ENCODE data around the gene URM1.
A peak's percentile ranks its signal among the peaks of the same experiment; 100 is the strongest.

The URM1 gene

DNA sequence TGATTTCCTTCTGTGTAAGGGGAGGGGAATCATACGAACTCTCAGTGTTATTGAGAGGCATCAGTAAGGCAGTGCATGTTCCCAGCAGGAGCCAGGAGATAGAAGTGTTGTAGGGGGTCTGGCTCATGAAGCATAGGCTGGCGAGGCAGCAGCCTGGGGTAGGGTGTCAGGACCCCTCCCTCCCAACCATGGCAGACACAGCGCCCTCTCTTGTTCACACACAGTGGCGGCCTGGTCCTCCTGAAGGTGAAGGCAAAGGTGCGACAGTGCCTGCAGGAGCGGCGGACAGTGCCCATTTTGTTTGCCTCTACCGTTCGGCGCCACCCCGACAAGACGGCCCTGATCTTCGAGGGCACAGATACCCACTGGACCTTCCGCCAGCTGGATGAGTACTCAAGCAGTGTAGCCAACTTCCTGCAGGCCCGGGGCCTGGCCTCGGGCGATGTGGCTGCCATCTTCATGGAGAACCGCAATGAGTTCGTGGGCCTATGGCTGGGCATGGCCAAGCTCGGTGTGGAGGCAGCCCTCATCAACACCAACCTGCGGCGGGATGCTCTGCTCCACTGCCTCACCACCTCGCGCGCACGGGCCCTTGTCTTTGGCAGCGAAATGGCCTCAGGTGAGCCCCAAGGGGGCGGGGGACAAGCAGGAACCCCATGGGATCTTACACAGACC lies 26.1 kb upstream of the URM1 start:
- DNase-seq: no peak

DNA sequence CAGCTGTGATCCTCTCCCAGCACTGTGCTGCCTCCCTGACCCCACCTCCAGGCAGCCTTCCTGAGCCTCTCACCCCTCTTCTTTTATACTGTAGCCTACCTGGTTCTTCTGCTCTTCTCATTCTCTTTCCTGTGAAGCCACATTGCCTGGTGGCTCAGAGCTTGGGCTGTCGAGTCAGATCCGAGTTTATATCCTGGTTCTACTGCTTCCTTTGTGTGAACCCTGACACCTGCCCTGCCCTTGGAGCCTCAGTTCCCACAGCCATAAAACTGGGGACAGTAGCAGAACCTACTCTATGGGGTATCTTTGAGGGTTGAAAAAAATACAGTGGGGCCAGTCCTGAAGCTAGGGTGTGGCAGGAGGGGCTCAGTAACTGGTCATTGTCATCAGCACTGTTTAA lies 22.0 kb upstream of the URM1 start:
- DNase-seq: no peak

DNA sequence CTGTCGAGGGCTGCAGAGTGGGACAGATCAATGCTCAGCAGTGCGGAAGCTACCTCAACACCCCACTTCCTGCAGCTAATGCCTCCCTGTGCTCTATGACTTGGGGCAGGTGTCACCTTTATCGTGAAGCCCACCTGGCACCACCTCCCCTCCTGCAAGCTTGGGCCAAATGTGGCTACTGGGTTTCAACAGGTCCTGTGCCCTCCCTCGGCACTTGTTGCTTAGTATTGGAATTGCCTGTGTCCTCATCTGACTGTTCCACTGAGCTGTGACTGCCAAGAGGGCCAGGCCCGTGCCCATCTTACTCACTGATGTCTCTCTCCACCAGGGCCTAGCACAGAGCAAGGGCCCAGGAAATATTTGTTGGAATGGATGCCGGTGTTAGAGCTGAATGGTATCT lies 21.4 kb upstream of the URM1 start:
- no peak for DNase-seq

DNA sequence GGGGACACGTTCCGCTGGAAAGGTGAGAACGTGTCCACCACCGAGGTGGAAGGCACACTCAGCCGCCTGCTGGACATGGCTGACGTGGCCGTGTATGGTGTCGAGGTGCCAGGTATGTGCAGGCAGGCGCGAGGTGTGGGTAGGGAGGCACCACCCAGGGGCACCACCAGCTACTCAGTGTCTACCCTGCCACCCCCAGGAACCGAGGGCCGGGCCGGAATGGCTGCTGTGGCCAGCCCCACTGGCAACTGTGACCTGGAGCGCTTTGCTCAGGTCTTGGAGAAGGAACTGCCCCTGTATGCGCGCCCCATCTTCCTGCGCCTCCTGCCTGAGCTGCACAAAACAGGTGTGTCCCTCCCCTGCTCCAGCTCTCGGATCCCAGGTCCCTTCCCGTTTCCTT lies 15.7 kb upstream of the URM1 start:
- no peak for DNase-seq

DNA sequence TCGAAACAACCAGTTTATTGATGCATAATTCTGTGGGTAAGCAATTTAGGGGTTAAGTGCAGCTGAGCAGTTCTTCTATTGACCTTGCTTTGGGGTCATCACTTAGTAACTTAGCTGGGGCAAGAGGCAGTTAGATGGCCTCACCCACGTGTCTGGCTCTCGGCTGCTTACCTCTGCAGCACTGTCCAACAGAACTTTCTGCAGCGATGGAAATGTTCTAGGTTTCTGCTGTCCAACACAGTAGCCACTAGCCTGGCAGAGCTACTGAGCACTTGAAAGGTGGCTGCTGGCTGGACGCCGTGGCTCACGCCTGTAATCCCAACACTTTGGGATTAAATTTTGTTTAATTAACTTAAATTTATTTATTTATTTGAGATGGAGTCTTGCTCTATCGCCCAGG lies 13.1 kb upstream of the URM1 start:
- no peak for DNase-seq

DNA sequence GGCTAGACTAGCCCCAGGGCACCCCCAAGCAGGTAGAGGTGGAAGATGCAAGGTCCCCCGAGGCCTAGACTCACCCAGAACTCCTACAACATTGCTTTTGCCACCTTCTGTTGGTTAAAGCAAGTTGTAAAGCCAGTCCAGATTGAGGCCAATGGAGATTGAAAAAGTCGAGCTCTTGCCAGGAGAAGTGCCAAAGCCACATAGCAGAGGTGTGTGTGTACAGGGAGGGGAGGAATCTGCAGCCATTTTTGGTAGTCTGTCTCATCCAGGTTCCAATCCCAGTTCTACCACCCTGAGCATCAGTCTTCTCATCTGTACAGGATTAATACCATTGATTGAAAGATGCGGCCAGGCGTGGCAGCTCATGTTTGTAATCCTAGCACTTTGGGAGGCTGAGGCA lies 12.3 kb upstream of the URM1 start:
- DNase-seq: no peak

DNA sequence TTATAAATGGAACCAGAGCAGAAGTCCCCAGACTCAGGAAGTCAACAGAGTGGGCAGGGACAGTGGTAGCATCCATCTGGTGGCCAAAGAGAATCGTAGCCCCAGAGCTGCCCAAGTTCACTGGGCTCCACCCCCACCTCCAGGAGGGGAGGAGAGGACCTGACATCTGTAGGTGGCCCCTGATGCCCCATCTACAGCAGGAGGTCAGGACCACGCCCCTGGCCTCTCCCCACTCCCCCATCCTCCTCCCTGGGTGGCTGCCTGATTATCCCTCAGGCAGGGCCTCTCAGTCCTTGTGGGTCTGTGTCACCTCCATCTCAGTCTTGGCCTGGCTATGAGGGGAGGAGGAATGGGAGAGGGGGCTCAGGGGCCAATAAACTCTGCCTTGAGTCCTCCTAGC lies 10.3 kb upstream of the URM1 start:
- no peak for DNase-seq

DNA sequence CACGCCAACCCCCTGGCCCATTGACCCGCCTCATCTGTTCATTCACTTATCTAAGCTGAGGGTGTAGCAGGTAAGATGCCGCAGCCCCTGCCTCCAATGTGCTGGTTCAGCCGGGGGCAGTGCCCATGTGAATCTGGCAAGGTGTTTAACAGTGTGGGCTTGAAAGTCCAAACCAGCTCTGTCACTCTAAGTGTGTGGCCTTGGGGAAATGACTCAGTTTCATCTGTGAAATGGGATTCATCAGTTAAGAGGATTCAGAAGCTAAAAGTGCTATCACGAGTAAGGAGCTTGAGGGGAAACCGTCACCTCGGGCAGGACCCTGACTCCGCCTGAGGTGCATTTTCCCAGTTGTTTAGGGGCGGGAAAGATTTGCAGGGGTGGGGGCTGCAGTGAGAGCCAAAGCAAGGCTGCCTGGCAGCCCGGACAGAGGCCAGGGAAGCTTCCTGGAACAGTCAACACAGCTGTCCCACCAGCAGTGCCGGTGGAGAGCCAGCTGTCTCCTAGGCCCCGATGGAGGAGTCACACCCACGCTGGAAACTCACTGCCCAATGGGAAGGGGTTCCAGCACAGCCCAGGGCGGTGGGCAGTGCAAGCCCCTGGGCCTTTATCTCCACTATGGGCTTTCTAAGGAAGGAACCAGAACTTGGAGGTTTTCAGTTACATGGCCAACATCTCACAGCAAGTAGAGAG lies 9.7 kb upstream of the URM1 start:
- DNase-seq: peak in 1 of 56 donors; percentile 35

DNA sequence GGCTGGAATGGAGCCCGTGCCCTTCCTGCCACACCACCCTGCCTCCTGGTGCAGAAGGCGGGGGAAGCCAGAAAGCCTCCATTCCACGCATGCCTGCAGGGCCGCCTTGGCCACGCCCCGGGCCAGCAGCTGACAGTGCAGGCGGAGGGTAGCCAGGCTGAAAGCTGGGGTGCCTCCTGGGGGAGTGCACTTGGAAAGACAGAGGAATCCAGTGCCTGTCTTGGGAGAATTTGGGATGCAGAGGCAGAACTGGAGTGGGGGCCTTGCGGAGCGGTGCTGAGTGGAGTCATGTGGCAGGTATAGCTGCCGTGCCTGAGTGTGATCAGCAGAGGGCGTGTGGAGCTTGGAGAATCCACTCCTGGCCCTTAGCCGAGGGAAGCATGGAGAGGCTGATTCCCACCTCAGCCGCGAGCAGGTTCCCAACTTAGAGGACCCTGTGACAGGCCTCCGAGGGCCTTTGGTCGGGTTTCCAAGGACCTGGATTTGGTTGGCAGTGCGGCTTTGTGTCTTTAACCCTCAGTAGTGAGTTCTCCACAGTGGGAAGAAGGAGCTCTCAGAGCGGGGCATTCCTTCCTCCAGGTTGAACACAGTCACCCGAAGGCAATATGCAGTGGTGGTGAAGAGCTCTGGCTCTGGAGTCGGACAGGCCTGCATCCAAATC lies 9.1 kb upstream of the URM1 start:
- peak; percentile 50 to 94 (median 82) for DNase-seq

DNA sequence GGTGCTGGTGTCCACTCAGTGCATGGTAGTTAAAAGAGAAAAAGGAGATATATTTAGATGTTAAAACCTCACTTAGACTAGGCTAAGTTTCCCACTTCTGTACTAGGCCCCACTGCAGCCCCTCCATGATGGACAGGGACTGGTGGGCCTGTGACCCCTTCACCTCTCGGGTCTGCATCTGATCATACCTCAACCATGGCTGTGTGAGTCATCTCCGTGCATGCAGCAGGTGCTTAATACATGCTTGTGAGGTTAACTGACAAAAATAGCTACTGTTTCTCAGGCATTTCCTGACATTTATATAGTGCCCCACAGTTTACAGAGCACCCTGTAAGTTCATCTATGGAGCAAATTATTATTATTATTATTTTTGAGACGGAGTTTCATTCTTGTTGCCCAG lies 8.4 kb upstream of the URM1 start:
- no peak for DNase-seq

DNA sequence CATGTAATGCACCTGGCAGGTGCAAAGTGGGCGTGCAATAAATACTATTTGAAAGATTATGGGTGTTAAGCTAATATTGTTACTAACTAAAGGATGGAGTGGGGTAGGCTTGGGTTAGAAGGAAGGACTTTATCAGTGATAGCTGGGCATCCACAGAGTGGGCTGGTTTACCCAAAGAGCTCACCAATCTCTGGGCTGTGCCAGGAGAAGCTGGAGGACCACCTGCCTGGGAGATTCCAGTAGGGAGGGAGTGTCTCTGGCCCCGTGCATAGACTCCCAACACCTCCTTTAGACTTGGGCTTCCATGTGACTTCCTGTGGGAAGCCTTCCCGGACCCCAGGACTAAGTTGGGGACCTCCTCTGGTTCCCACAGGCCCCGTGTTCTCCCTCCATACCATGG lies 5.6 kb upstream of the URM1 start:
- no peak for DNase-seq

DNA sequence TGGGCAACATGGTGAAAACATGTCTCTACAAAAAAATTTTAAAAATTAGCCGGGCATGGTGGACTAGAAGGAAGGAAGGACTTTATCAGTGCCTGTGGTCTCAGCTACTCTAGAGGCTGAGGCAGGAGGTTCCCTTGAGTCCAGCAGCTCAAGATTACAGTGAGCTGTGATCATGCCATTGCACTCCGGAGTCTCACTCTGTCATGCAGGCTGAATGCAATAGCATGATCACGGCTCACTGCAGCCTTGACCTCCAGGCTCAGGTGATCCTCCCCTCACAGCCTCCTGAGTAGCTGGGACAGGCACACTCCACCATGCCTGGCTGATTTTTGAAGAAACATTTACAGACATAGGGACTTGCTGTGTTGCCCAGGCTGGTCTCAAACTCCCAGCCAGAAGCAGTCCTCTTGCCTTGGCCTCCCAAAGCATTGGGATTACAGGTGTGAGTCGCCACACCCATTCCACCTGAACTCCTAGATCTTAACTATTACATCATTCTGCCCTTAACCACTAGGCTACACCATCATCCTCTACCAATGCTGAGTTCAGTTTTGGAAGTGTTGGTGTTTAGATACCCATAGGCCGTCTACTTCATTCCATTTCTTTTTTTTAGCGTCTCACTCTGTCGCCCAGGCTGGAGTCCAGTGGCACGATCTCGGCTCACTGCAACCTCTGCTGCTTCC lies 2.0 kb upstream of the URM1 start:
- no peak for DNase-seq

DNA sequence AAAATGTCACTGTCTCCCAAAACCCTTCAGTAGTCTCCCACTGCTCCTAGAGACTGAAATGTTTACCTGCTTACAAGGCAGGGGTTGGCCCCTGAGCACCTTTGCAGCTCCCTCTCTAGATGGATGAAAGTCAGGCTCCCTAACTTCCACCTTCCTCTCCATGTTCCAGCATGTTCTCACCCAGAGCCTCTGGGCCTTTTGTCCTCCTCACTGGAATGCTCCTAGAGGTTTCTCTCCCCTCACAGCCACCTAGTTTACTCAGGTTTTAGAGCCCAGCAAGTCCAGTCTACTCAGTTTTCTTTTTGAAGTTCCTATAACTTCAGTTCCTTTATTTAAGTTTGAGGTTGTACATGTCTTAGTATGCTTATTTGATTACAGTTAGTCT lies 815 bp upstream of the URM1 start:
- no peak for DNase-seq

DNA sequence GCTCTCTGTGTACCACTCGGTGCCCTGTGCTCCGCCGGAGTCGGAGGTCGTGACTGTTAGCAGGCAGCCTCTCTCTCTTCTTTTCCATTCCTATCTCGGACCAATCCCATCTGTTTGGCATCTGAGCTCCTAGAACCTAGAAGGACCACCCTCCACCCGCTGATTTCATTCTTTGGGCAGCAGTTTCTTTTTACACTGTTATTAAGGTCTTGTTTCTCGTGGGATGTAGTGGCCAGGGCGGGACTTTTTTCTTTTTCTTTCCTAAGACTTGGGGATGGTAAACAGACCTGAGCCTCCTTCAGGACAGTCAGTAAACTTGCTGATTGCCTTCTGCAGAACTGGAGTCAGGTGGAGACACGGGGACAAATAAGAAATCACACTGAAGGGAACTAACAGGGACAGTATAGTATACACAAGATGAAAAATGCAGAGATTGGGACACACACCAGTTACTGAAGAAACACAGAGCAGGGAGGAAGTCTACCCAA lies 500 bp downstream of the URM1 start:
- no peak for DNase-seq

DNA sequence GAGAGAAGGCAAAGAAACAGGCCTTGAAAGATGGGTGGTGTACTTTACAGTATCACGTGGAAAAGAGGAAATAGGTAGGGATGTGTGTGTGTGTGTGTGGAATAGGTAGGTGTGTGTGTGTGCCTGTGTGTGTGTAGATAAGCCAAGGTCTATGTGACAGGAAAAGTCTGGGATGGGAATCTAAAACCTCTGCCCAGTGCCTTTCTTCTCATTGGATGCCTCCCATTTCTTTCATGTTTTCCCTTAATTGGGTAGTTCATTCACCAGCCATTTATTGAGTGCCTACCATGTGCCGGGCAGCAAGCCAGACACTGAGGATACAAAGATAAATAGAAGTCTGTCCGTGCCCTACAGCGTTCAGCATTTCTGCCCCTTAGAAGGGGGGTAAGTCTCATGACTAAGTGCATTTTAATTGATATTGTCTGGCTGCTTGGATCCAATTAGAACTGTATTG lies 1.0 kb downstream of the URM1 start:
- peak in 36 of 56 donors; percentile 17 to 87 (median 52) for DNase-seq

DNA sequence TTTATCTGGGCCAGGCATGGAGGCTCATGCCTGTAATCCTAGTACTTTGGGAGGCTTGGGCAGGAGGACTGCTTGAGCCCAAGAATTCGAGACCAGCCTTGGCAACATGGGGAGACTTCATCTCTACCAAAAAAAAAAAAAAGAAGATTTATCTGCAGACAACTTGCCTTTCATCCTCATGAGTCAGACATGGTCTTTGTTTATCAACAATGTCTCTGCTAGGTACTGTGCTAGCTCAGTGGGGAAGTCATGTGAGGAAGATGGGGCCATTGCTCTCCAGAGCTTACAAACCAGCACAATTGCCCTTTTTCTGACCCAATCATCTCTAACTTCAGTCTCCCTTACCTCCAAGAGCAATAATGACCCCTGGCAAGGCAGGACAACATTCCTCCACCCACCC lies 1.6 kb downstream of the URM1 start:
- DNase-seq: no peak

DNA sequence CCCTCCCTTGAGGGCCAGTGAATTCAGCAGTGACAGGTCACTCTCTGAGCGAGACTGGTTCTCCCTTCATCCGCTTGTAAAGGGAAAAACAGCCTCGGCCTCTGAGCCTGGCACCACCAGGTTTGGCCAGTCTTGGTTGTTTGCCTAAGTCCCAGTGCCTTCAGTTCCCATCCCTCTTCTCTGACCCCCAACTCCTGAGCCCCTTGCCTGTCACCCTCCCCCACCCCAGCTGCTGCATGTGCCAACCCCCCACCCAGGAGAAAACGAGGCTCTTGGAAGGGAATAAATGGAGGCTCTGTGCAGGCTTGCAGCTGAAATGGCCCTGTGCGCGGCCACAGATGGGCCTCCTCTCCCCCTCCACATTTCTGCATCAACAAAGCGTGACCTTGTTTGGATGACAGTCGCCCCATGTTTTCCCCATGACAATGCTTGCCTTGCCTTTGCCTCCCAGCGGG lies 3.1 kb downstream of the URM1 start:
- peak in 52 of 56 donors; percentile 40 to 97 (median 83) for DNase-seq

DNA sequence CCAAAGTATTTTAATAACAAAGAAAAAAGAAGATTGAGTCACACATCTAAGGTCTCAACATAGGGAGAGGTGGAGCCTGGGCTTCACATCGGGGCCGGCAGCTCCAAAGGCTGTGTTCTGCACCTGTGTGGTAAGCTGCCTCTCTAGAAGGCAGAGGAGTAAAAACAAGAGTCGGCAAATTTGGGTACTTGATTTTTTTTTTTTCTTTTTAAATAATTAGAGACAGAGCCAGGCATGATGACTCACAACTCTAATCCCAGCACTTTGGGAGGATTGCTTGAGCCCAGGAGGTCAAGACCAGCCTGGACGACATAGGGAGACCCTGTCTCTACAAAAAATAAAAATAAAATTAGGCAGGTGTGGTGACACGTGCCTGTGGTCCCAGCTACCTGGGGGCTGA lies 4.7 kb downstream of the URM1 start:
- no peak for DNase-seq

DNA sequence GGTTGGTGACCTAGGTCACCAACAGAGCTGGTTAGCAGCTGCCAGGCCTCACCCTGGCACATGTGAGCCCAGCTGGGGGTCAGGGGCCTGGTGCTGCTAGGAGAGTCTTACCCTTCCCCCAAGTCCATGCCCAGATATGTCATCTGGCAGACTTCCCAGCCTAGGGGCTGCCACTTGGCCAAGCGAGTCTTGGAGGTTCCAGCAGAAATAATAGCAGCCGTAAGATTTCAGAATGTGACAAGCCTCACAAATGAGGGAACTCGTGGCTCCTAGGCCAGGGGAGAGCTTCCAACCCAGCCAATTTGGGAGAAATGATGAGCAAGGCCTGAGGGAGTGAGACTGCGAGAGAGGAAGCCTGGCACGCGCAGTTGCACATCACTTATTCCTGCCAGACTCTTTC lies 11.1 kb downstream of the URM1 start:
- DNase-seq: peak in 37 of 56 donors; percentile 30 to 75 (median 51)

DNA sequence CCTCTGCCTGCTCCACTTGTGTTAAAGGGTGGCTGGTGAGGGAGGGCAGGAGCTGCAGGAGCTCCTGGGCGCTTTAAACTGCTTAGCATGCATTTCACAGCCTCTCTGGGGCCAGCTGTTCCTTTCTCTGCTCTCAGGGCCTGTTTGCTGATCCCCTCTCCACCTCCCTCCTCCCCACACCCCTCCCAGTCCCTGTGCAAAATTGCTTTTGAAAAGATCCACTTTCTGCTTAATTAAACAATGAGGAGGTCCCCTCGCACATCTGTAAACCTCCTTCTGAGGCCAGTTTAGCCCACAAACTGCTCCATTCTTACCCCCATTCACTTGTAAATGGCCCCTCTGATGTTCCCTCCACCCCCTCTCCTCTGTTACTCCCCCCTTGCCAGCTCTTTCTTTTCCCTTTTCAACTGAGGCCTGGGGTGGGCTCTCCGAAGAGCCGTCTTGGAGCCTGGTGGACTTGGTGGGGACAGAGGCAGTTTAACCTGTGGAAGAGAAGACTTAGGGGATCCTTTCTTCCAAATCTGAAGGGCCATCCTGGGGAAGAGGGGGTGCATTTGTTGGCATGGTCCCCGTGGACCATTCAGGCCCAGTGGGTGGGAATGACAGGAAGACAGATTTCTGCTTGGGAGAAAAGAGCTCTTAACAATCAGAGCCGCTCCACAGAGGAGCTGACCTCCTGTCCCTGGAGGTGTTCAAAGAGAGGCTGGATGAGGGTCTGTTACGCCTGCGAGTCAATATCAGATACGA lies 12.0 kb downstream of the URM1 start:
- DNase-seq: peak in 45 of 56 donors; percentile 18 to 83 (median 56)

DNA sequence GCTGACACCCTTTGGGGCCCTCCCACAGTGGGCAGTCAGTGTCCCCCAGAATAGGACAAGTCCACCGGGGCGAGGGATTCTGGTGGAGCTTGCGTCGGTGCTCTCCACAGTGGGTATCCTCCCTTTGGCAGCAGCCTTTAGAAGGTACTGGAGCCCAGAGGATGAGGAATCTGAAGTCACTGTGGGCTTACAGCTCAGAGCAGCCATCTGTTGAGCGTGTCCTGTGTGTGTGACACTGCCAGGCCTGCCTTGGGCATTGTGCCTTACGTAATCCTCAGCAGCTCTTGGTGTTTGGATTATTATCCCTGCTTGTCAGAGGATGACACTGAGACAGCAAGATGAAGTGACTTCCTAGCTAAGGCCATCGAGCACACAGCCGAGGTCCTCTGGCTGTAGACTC lies 12.6 kb downstream of the URM1 start:
- DNase-seq: peak in 45 of 56 donors; percentile 32 to 84 (median 54)

Data from amygdala (tissue), 56 donors.